K562 (cell line): ENCODE measurements around the gene TAF1L. TPM values are rescaled to one million over a fixed set of nuclear protein-coding genes. Genes with fewer than 3 reads are reported as not detected.

Source experiments
- ATAC-seq: fragments of 200-7000 bp; cut with Tn5 transposase; 3 replicates; pipeline ENCODE4 v1.9.1; 2020; ENCODE audit warnings: moderate library complexity
- BruUV-seq: library from RNA; stranded (reverse); fragments of 400-500 nt; replicated peaks from 2 replicates; lab custom pipeline; 2021; lab: Mats Ljungman, UMichigan
- CTCF ChIA-PET: fragments of 300-600 bp; formaldehyde crosslinking; extraction: SDS; loops from one replicate; lab custom pipeline; 2021; ENCODE audit warnings: low intra/inter-chr PET ratio; lab: Yijun Ruan, JAX
- POLR2A ChIA-PET: fragments of 300-600, 350-650 bp; sonication (Branson Sonifier 250); formaldehyde crosslinking; extraction: SDS; loops from one replicate; lab custom pipeline; 2021; ENCODE audit warnings: antibody characterized with exemption, inconsistent platforms; lab: Yijun Ruan, JAX
- DNase-seq, 4 experiments: peaks; one replicate each; pipeline versions ENCODE4 v3.0.0 to v3.0.0-alpha.2; 2011 to 2018; ENCODE audit warnings: low spot score in 3 of 4, mixed read lengths in 3 of 4; ENCODE audit errors: extremely low read depth in 1 of 4
- FAIRE-seq: peaks from 2 replicates; lab custom pipeline; 2011; peaks lifted over from hg19 to GRCh38; lab: Jason Lieb, UNC
- H2AFZ ChIP-seq: 2 replicates; pipeline ENCODE4 v1.6.0; 2011; ENCODE audit warnings: low read depth, low read length, control low read depth, inconsistent platforms
- H3K27ac ChIP-seq: fragments of 200-600 bp; 3 replicates; pipeline ENCODE4 v1.8.0; 2011; ENCODE audit warnings: low read depth, mild to moderate bottlenecking, control low read depth, inconsistent platforms, low read length, moderate library complexity, mixed read lengths; ENCODE audit errors: extremely low read depth
- H3K27me3 ChIP-seq, 2 experiments: fragments of 300-600 bp in 1 of 2; 2 replicates in 1 of 2; 3 replicates in 1 of 2; pipeline versions ENCODE4 v1.6.0 to v1.8.0; 2011; ENCODE audit warnings: inconsistent platforms in 2 of 2, low read length in 2 of 2, mild to moderate bottlenecking in 1 of 2, mixed read lengths in 1 of 2, moderate library complexity in 1 of 2; ENCODE audit not compliant: control insufficient read depth in 2 of 2, insufficient read depth in 2 of 2
- H3K36me3 ChIP-seq: fragments of 300-600 bp; 3 replicates; pipeline ENCODE4 v1.8.0; 2011; ENCODE audit warnings: mild to moderate bottlenecking, low read length, inconsistent platforms; ENCODE audit not compliant: control insufficient read depth, insufficient read depth
- H3K4me1 ChIP-seq, 2 experiments: fragments of 200-600 bp in 1 of 2; replicated peaks in 1 of 2; 2 replicates in 1 of 2; 3 replicates in 1 of 2; pipeline versions ENCODE4 v1.5.1 to v1.8.0; 2011; ENCODE audit warnings: inconsistent platforms in 2 of 2, low read length in 2 of 2, mild to moderate bottlenecking in 1 of 2, mixed read lengths in 1 of 2, moderate library complexity in 1 of 2; ENCODE audit not compliant: control insufficient read depth in 2 of 2, insufficient read depth in 2 of 2
- H3K4me2 ChIP-seq: 2 replicates; pipeline ENCODE4 v1.6.1; 2011; ENCODE audit warnings: low read length, control low read depth, inconsistent platforms, mixed read lengths; ENCODE audit not compliant: insufficient read depth
- H3K4me3 ChIP-seq: fragments of 200-600 bp; sonication (generic), shearing (Covaris generic); 2 replicates; pipeline ENCODE4 v1.5.1; 2016; ENCODE audit warnings: control low read depth, inconsistent platforms
- H3K79me2 ChIP-seq: fragments of 200-600 bp; 3 replicates; pipeline ENCODE4 v1.8.0; 2011; ENCODE audit warnings: low read length, inconsistent platforms; ENCODE audit not compliant: control insufficient read depth, insufficient read depth
- H3K9ac ChIP-seq, 2 experiments: 2 replicates each; pipeline versions ENCODE4 v1.6.0 to v1.6.1; 2011; ENCODE audit warnings: low read depth in 2 of 2, low read length in 2 of 2, control low read depth in 1 of 2, inconsistent platforms in 1 of 2, mild to moderate bottlenecking in 1 of 2, mixed read lengths in 1 of 2; ENCODE audit not compliant: insufficient read depth in 1 of 2
- H3K9me1 ChIP-seq: one replicate; pipeline ENCODE4 v1.6.0; 2011; ENCODE audit warnings: inconsistent platforms, mild to moderate bottlenecking, low read length, moderate library complexity; ENCODE audit not compliant: control insufficient read depth, insufficient read depth
- H3K9me3 ChIP-seq: replicated peaks from 2 replicates; pipeline ENCODE4 v1.5.1; 2011; ENCODE audit warnings: low read depth, low read length, inconsistent platforms; ENCODE audit not compliant: control insufficient read depth, insufficient read depth
- H4K20me1 ChIP-seq: replicated peaks from 2 replicates; pipeline ENCODE4 v1.6.1; 2011; ENCODE audit warnings: low read length, inconsistent platforms, mixed read lengths; ENCODE audit not compliant: control insufficient read depth, insufficient read depth
- ARHGAP35 ChIP-seq: fragments of 450-650 bp; IDR thresholded peaks from 2 replicates; pipeline ENCODE4 v1.6.1; 2018; ENCODE audit not compliant: partially characterized antibody
- ILF3 ChIP-seq: fragments of 450-650 bp; IDR thresholded peaks from 2 replicates; pipeline ENCODE4 v1.6.1; 2018; ENCODE audit warnings: antibody characterized with exemption, mild to moderate bottlenecking, moderate library complexity, borderline replicate concordance
- NFE2L1 ChIP-seq: fragments of 450-650 bp; IDR thresholded peaks from 2 replicates; pipeline ENCODE4 v1.6.1; 2016; ENCODE audit warnings: missing genetic modification characterization, low read depth, mild to moderate bottlenecking, missing compliant biosample characterization, moderate library complexity, borderline replicate concordance
- POLR2B ChIP-seq: fragments of 450-650 bp; IDR thresholded peaks from 2 replicates; pipeline ENCODE4 v1.6.1; 2018; ENCODE audit warnings: low read depth; ENCODE audit not compliant: partially characterized antibody
- POLR2G ChIP-seq: fragments of 200-400 bp; formaldehyde crosslinking; IDR thresholded peaks from 2 replicates; pipeline ENCODE4 v1.6.1; 2017; ENCODE audit warnings: low read depth, mild to moderate bottlenecking, antibody characterized with exemption, low read length, moderate library complexity
- SMARCA5 ChIP-seq: fragments of 450-650 bp; IDR thresholded peaks from 2 replicates; pipeline ENCODE4 v1.6.1; 2016
- SP2 ChIP-seq: IDR thresholded peaks from 2 replicates; pipeline ENCODE4 v1.6.1; 2011; ENCODE audit warnings: mild to moderate bottlenecking, low read depth, low read length, moderate library complexity; ENCODE audit not compliant: poor library complexity, severe bottlenecking; ENCODE audit errors: extremely low read depth
- ZNF253 ChIP-seq: fragments of 250-450 bp; sonication (Bioruptor Pico); conservative IDR thresholded peaks from 2 replicates; pipeline ENCODE4 v1.6.1; 2021; ENCODE audit warnings: mild to moderate bottlenecking
- ZNF445 ChIP-seq: fragments of 250-450 bp; sonication (Bioruptor Pico); IDR thresholded peaks from 2 replicates; pipeline ENCODE4 v1.4.0; 2020; ENCODE audit warnings: low read depth, mild to moderate bottlenecking, moderate library complexity
- ZNF592 ChIP-seq: fragments of 450-650 bp; IDR thresholded peaks from 2 replicates; pipeline ENCODE4 v1.6.1; 2017; ENCODE audit warnings: antibody characterized with exemption, mild to moderate bottlenecking
- WGBS: fragments of 100-300 bp; shearing (Covaris generic); methylation state at CpG from one replicate; pipeline ENCODE4 v1.1.6; 2016; ENCODE audit warnings: low coverage, mixed read lengths; ENCODE audit not compliant: insufficient coverage; ENCODE audit errors: missing lambda C conversion rate; 5-methylcytosine and 5-hydroxymethylcytosine counted together
- in situ Hi-C: fragments of 300-500 bp; cut with MboI; formaldehyde crosslinking; loops from 4 replicates; pipeline ENCODE4 v1.15.0; 2018; ENCODE audit warnings: inconsistent platforms, mixed read lengths
- intact Hi-C: fragments of 100-400 bp; cut with micrococcal nuclease; formaldehyde crosslinking; loops from 2 replicates; pipeline ENCODE4 v1.14.2; 2022
- polyA plus RNA-seq, 8 experiments: library from polyadenylated mRNA; depleted of rRNA in 4 of 8; stranded (reverse) in 5 of 8; unstranded in 3 of 8; fragments of >200 nt; fragmentation: Nextera tagmentation in 2 of 8; fragmentation: Illumina TruSeq in 1 of 8; extraction: Ambion mirVana in 2 of 8; extraction: Trizol in 1 of 8; gene quantifications; 2 replicates each; pipeline versions ENCODE4 v1.2.1 to v1.2.3, GENCODE V29; 2011 to 2014; ENCODE audit warnings: inconsistent platforms in 1 of 8, missing spikeins in 1 of 8
- total RNA-seq, 7 experiments: library from RNA; depleted of rRNA in 6 of 7; stranded (reverse); fragments of >200 nt in 6 of 7; fragmentation: Illumina TruSeq in 2 of 7; extraction: Trizol in 2 of 7; gene quantifications; 2 replicates each; pipeline versions ENCODE4 v1.2.1 to v1.2.3, GENCODE V29; 2011 to 2021; ENCODE audit warnings: low replicate concordance in 1 of 7

TAF1L gene
- total and polyA plus RNA-seq, 9 of the 15 experiments (the other 6 are each of a cell fraction or from before 2014, with no cell fraction given): 0.01 to 0.04 (median 0.03) TPM; not detected in 3

- no peak for FAIRE-seq
- no peaks in the 10 kb centered on the region for H3K9me1 ChIP-seq
- in situ Hi-C loops: no loop called here
Observed at GRCh38 chr9:32677931-32678330, 42.5 kb upstream of the TAF1L start.

More at GRCh38 chr9:32677931-32678330, 42.5 kb upstream of the TAF1L start:
- Histone ChIP-seq H4K20me1 (no peaks in the 10 kb centered on the region), H3K79me2 (no peaks in the 10 kb centered on the region), H3K9me3 (no peaks in the 10 kb centered on the region), H3K36me3 (no peaks in the 10 kb centered on the region), H3K9ac (no peak overlapping the region), H3K27me3 (no peaks in the 10 kb centered on the region), H3K4me1 (no peaks in the 10 kb centered on the region), H3K4me2 (no peak overlapping the region), H3K27ac (no peak overlapping the region), H3K4me3 (no peak overlapping the region), H2AFZ (no peak overlapping the region)
- ChIA-PET CTCF (no interaction called here), POLR2A (no interaction called here)
- ATAC-seq: no peak
- WGBS: 0% methylated on average over 1 of the region's 1 CpG
- intact Hi-C loops: no loop called here
- TF ChIP-seq ILF3: no peak
- TF ChIP-seq ZNF445 (CRISPR knock-in tag): no peak
- TF ChIP-seq POLR2G: no peak
- TF ChIP-seq POLR2B: no peak
- TF ChIP-seq ZNF253 (CRISPR knock-in tag): no peak
- no peak for TF ChIP-seq ARHGAP35
- no peak for TF ChIP-seq ZNF592
- TF ChIP-seq SP2: no peak
- TF ChIP-seq SMARCA5: no peak
- no peak for TF ChIP-seq NFE2L1 (tag)
- no TSS peak for BruUV-seq
- DNase-seq: no peak
